Kasumi-1 (cell line): ENCODE results near the gene GIN1.
"Not testable (repeated sequence)": the region's sequence is repeated elsewhere in the genome, so short reads cannot be mapped to it uniquely, and the experiment has no call there.

Source experiments
- DNase-seq, 2 experiments: peaks; one replicate each; lab custom pipeline; 2025; lab: John Stamatoyannopoulos, UW

GIN1 gene

GRCh38 chr5:103110403-103110802, 9.5 kb downstream of the GIN1 start:
- no peak for DNase-seq

GRCh38 chr5:103109277-103109676, 10.7 kb downstream of the GIN1 start:
- no peak for DNase-seq

GRCh38 chr5:103108086-103108485, 11.9 kb downstream of the GIN1 start:
- peak; percentile 11 to 39 for DNase-seq

- no peak for DNase-seq
Measured at GRCh38 chr5:103102234-103102633, 17.7 kb downstream of the GIN1 start.

- DNase-seq, result no peak
Measured at GRCh38 chr5:103101079-103101750, 18.7 kb downstream of the GIN1 start.

- DNase-seq, result no peak
Measured at GRCh38 chr5:103098993-103099392, 20.9 kb downstream of the GIN1 start.

GRCh38 chr5:103094737-103095136, 25.2 kb downstream of the GIN1 start:
- DNase-seq, result no peak

- DNase-seq, result no peak
Measured at GRCh38 chr5:103093727-103094126, 26.2 kb downstream of the GIN1 start.

- no peak for DNase-seq
Measured at GRCh38 chr5:103092676-103093075, 27.3 kb downstream of the GIN1 start.

- no peak for DNase-seq
Measured at GRCh38 chr5:103090791-103091190, 29.1 kb downstream of the GIN1 start.

GRCh38 chr5:103089272-103089671, 30.7 kb downstream of the GIN1 start:
- no peak for DNase-seq

- no peak for DNase-seq
Measured at GRCh38 chr5:103086547-103086946, 33.4 kb downstream of the GIN1 start.

GRCh38 chr5:103079796-103080195, 40.1 kb downstream of the GIN1 start:
- DNase-seq, result no peak

- no peak for DNase-seq
Measured at GRCh38 chr5:103075442-103075841, 44.5 kb downstream of the GIN1 start.

- DNase-seq, result not testable (repeated sequence)
Measured at GRCh38 chr5:103073500-103073899, 46.4 kb downstream of the GIN1 start.

GRCh38 chr5:103066326-103066725, 53.6 kb downstream of the GIN1 start:
- DNase-seq, result no peak

- no peak for DNase-seq
Measured at GRCh38 chr5:103060424-103060954, 59.4 kb downstream of the GIN1 start.

- DNase-seq, result no peak
Measured at GRCh38 chr5:103059525-103059924, 60.4 kb downstream of the GIN1 start.

- DNase-seq, result no peak
Measured at GRCh38 chr5:103057208-103058130, 62.5 kb downstream of the GIN1 start.

GRCh38 chr5:103046706-103047105, 73.2 kb downstream of the GIN1 start:
- not testable (repeated sequence) for DNase-seq

- DNase-seq, result peak; percentile 63 to 78
Measured at GRCh38 chr5:103041071-103041676, 78.8 kb downstream of the GIN1 start.

GRCh38 chr5:103037673-103038455, 82.1 kb downstream of the GIN1 start:
- DNase-seq, result peak in 1 of 2 experiments; percentile 40
